Neural progenitor cell (in vitro differentiated cells): ENCODE data around the gene PIGV. TPM values are rescaled to one million over a fixed set of nuclear protein-coding genes. Genes with fewer than 3 reads are reported as not detected.

Experiments
- DNase-seq: peaks from one replicate; pipeline ENCODE4 v3.0.0-alpha.2; 2016; ENCODE audit warnings: low spot score
- H2AFZ ChIP-seq: fragments of 200-600 bp; sonication (generic); replicated peaks from 2 replicates; pipeline ENCODE4 v1.6.1; 2016; ENCODE audit warnings: antibody characterized with exemption
- H3F3A ChIP-seq: fragments of 200-600 bp; sonication (generic); 2 replicates; pipeline ENCODE4 v1.6.1; 2016; ENCODE audit warnings: antibody characterized with exemption, low read depth
- H3K27ac ChIP-seq: fragments of 200-600 bp; sonication (generic); 2 replicates; pipeline ENCODE4 v1.5.1; 2016; ENCODE audit warnings: mild to moderate bottlenecking
- H3K27me3 ChIP-seq: fragments of 200-600 bp; sonication (generic); 2 replicates; pipeline ENCODE4 v1.6.1; 2016; ENCODE audit warnings: mild to moderate bottlenecking, moderate library complexity
- H3K36me3 ChIP-seq: fragments of 200-600 bp; sonication (generic); 2 replicates; pipeline ENCODE4 v1.5.1; 2016
- H3K4me1 ChIP-seq: fragments of 200-600 bp; sonication (generic); 2 replicates; pipeline ENCODE4 v1.6.1; 2016; ENCODE audit warnings: mixed run types
- H3K4me2 ChIP-seq: fragments of 200-600 bp; sonication (generic); 2 replicates; pipeline ENCODE4 v1.6.1; 2016
- H3K4me3 ChIP-seq: fragments of 200-600 bp; sonication (generic); 2 replicates; pipeline ENCODE4 v1.5.1; 2016
- H3K79me2 ChIP-seq: fragments of 200-600 bp; sonication (generic); 2 replicates; pipeline ENCODE4 v1.6.1; 2016; ENCODE audit warnings: low read depth
- H3K9ac ChIP-seq: fragments of 200-600 bp; sonication (generic); 2 replicates; pipeline ENCODE4 v1.6.1; 2016
- H3K9me3 ChIP-seq: fragments of 200-600 bp; sonication (generic); 2 replicates; pipeline ENCODE4 v1.5.1; 2016; ENCODE audit warnings: low read depth
- H4K20me1 ChIP-seq: fragments of 200-600 bp; sonication (generic); 2 replicates; pipeline ENCODE4 v1.6.1; 2016; ENCODE audit warnings: low read depth
- H3K27ac Mint-ChIP-seq: 3 replicates; pipeline ENCODE4 v1.8.0; 2021; ENCODE audit warnings: mixed read lengths
- H3K27me3 Mint-ChIP-seq: 2 replicates; pipeline ENCODE4 v1.8.0; 2022; ENCODE audit warnings: low read depth, mild to moderate bottlenecking, inconsistent platforms, moderate library complexity, mixed read lengths; ENCODE audit not compliant: insufficient read depth
- H3K36me3 Mint-ChIP-seq: 3 replicates; pipeline ENCODE4 v1.8.0; 2021; ENCODE audit warnings: mixed read lengths
- H3K4me1 Mint-ChIP-seq: 3 replicates; pipeline ENCODE4 v1.8.0; 2021; ENCODE audit warnings: mixed read lengths
- H3K4me3 Mint-ChIP-seq: 3 replicates; pipeline ENCODE4 v1.8.0; 2021; ENCODE audit warnings: mild to moderate bottlenecking, moderate library complexity, mixed read lengths
- H3K9me3 Mint-ChIP-seq: 3 replicates; pipeline ENCODE4 v1.8.0; 2020; ENCODE audit warnings: mixed read lengths
- EZH2 ChIP-seq: fragments of 200-600 bp; sonication (generic); IDR thresholded peaks from 2 replicates; pipeline ENCODE4 v1.6.1; 2017; ENCODE audit warnings: antibody characterized with exemption, mild to moderate bottlenecking, moderate library complexity
- EZH2phosphoT487 ChIP-seq: fragments of 200-600 bp; sonication (generic); IDR thresholded peaks from 2 replicates; pipeline ENCODE4 v1.6.1; 2017; ENCODE audit warnings: antibody characterized with exemption
- total RNA-seq: library from RNA; depleted of rRNA; stranded (reverse); fragments of >200 nt; gene quantifications from 2 replicates; pipeline ENCODE4 v1.2.3, GENCODE V29; 2015; ENCODE audit warnings: low replicate concordance
- TF ChIP-seq, protein P1 (sequence below): fragments of 200-600 bp; sonication (generic); IDR thresholded peaks from 2 replicates; pipeline ENCODE4 v1.5.1; 2017; ENCODE audit warnings: antibody characterized with exemption, mild to moderate bottlenecking

PIGV gene
- total RNA-seq, 1 donor from 2014 or later, result 19.4 TPM

DNA sequence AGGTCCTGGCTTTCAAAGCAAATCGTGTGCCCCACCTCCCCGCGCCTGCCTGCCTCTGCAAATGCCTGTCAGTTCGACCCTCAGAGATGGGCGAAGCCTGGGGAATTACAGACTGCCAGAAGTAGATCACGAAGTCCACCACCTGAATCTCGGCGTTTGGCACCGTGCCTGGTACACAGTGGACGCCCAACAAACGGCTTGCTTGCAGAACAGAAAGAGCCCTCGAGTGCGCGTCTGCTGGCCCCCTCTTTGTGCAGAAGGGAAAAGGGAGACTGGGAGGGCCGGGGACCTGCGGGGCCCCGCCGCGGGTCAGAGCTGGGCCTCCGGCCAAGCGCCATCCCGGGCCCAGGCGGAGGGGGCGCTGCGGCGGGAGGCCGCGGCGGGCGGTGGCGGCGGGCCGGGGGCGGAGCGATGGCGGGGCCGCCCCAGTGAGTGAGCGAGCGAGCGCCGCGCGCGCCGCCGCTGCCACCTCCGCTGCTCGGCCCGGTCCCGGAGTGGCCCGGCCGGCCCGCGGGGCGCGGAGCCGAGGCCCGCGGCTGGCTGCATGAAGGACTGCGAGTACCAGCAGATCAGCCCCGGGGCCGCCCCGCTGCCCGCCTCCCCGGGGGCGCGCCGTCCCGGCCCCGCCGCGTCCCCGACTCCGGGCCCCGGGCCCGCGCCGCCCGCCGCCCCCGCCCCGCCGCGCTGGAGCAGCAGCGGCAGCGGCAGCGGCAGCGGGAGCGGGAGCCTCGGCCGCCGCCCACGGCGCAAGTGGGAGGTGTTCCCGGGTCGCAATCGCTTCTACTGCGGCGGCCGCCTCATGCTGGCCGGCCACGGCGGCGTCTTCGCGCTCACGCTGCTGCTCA, 38.7 kb downstream of the PIGV start, which contains the start of gene ZDHHC18:
Gene ZDHHC18, plus strand, starts transcription at position 428 of the 845 bp plus-strand sequence. Its CDS starts 117 bp downstream, at position 545.
- peak within 1 kb of the TSS; percentile 84 for H3K9ac ChIP-seq
- H3K27ac ChIP-seq, result no peak within 1 kb of the TSS
- Mint-ChIP-seq H3K9me3 (no peaks in the 10 kb centered on the region), H3K4me3 (peak within 1 kb of the TSS; percentile 99), H3K36me3 (peaks cover 2% of the 10 kb centered on the region), H3K4me1 (peaks cover 25% of the 10 kb centered on the region), H3K27me3 (peaks cover 14% of the 10 kb centered on the region), H3K27ac (peak within 1 kb of the TSS; percentile 98)
- peaks cover 30% of the 10 kb centered on the region for H3K4me1 ChIP-seq
- H3K27me3 ChIP-seq, result no peaks in the 10 kb centered on the region
- peaks cover 20% of the 10 kb centered on the region for H3F3A ChIP-seq
- DNase-seq, result peak; percentile 89
- peak within 1 kb of the TSS; percentile 92 for H2AFZ ChIP-seq
- no peaks in the 10 kb centered on the region for H3K36me3 ChIP-seq
- no peak for TF ChIP-seq EZH2
- no peak for TF ChIP-seq EZH2phosphoT487
- TF ChIP-seq, protein P1, sequence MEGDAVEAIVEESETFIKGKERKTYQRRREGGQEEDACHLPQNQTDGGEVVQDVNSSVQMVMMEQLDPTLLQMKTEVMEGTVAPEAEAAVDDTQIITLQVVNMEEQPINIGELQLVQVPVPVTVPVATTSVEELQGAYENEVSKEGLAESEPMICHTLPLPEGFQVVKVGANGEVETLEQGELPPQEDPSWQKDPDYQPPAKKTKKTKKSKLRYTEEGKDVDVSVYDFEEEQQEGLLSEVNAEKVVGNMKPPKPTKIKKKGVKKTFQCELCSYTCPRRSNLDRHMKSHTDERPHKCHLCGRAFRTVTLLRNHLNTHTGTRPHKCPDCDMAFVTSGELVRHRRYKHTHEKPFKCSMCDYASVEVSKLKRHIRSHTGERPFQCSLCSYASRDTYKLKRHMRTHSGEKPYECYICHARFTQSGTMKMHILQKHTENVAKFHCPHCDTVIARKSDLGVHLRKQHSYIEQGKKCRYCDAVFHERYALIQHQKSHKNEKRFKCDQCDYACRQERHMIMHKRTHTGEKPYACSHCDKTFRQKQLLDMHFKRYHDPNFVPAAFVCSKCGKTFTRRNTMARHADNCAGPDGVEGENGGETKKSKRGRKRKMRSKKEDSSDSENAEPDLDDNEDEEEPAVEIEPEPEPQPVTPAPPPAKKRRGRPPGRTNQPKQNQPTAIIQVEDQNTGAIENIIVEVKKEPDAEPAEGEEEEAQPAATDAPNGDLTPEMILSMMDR, result peak; percentile 52
- H3K79me2 ChIP-seq, result peaks cover 46% of the 10 kb centered on the region
- peaks cover 42% of the 10 kb centered on the region for H4K20me1 ChIP-seq
- H3K9me3 ChIP-seq, result no peaks in the 10 kb centered on the region
- peak within 1 kb of the TSS; percentile 94 for H3K4me3 ChIP-seq
- peak within 1 kb of the TSS; percentile 99 for H3K4me2 ChIP-seq

DNA sequence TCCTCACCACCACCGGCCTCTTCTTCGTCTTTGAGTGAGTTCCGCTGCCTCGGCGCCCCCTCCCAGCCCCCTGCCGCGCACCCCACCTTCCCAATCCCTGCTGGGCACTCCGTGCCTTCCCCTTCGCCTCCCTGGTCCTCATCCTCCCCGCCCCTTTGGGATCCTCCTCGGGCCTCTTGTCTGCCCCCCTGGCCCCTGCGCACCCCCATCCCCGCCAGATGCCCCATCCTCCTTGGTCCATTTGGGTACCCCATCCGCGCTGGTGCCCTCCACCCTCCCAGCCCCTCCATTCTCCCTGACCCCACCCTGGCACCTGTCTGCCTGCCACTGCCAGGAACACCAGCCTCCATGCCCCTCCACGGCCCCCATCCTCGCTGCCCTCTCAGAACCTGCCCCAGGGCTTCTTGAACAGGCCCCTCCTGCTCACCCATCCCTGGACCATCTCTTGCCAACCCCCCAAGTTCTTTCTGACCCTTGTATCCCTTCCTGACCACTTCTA, 39.4 kb downstream of the PIGV start:
- Mint-ChIP-seq H3K4me1 (peaks cover 25% of the 10 kb centered on the region), H3K27me3 (peaks cover 14% of the 10 kb centered on the region), H3K4me3 (peak overlapping the region; percentile 92), H3K36me3 (peaks cover 6% of the 10 kb centered on the region), H3K27ac (peak overlapping the region; percentile 31), H3K9me3 (no peaks in the 10 kb centered on the region)
- H3F3A ChIP-seq, result peaks cover 20% of the 10 kb centered on the region
- H3K9ac ChIP-seq, result peak overlapping the region; percentile 84
- peaks cover 49% of the 10 kb centered on the region for H4K20me1 ChIP-seq
- H3K27ac ChIP-seq, result no peak overlapping the region
- H2AFZ ChIP-seq, result no peak overlapping the region
- H3K79me2 ChIP-seq, result peaks cover 51% of the 10 kb centered on the region
- peak overlapping the region; percentile 99 for H3K4me2 ChIP-seq
- H3K4me3 ChIP-seq, result peak overlapping the region; percentile 94
- peaks cover 30% of the 10 kb centered on the region for H3K4me1 ChIP-seq
- TF ChIP-seq, protein P1, result no peak
- TF ChIP-seq EZH2, result no peak
- TF ChIP-seq EZH2phosphoT487, result no peak
- H3K36me3 ChIP-seq, result no peaks in the 10 kb centered on the region
- H3K9me3 ChIP-seq, result no peaks in the 10 kb centered on the region
- no peaks in the 10 kb centered on the region for H3K27me3 ChIP-seq
- no peak for DNase-seq

DNA sequence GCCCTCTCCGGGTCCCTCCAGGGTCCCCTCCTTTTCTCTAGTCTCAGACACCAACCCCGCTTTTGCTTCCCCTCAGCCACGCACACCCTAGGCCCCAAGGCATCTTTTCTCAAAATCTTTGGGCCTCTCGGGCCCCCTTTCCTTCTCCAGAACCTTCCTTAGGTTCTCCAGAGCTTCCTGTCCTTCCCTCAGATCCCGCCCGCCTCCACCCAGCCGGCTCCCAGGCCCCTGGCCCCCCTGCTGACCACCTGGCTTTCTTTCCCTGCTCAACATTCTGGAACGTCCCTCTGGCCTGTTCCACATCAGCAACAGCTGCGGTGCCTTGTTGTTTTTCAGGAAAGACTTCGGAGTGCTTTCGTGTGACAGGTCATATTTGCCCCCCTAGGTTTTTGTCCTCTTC, 39.9 kb downstream of the PIGV start:
- H2AFZ ChIP-seq, result no peak overlapping the region
- H3F3A ChIP-seq, result peaks cover 20% of the 10 kb centered on the region
- peaks cover 54% of the 10 kb centered on the region for H4K20me1 ChIP-seq
- H3K4me1 Mint-ChIP-seq, result peaks cover 25% of the 10 kb centered on the region
- H3K36me3 Mint-ChIP-seq, result peaks cover 9% of the 10 kb centered on the region
- no peak overlapping the region for H3K27ac ChIP-seq
- H3K4me3 Mint-ChIP-seq, result peak overlapping the region; percentile 92
- peaks cover 30% of the 10 kb centered on the region for H3K4me1 ChIP-seq
- peak; percentile 39 for DNase-seq
- H3K9me3 ChIP-seq, result no peaks in the 10 kb centered on the region
- no peaks in the 10 kb centered on the region for H3K36me3 ChIP-seq
- H3K9me3 Mint-ChIP-seq, result no peaks in the 10 kb centered on the region
- TF ChIP-seq EZH2, result no peak
- no peak for TF ChIP-seq EZH2phosphoT487
- TF ChIP-seq, protein P1, result no peak
- peak overlapping the region; percentile 94 for H3K27ac Mint-ChIP-seq
- H3K4me2 ChIP-seq, result peak overlapping the region; percentile 99
- no peaks in the 10 kb centered on the region for H3K27me3 ChIP-seq
- H3K79me2 ChIP-seq, result peaks cover 51% of the 10 kb centered on the region
- peak overlapping the region; percentile 94 for H3K4me3 ChIP-seq
- H3K27me3 Mint-ChIP-seq, result peaks cover 14% of the 10 kb centered on the region
- peak overlapping the region; percentile 84 for H3K9ac ChIP-seq
